CD4-positive, alpha-beta T cell (primary cell): ENCODE measurements around the gene MAST4. TPM values are rescaled to one million over a fixed set of nuclear protein-coding genes. Genes with fewer than 3 reads are reported as not detected.

Experiments used
- ATAC-seq: fragments of 200-7000 bp; cut with Tn5 transposase; one replicate; pipeline ENCODE4 v1.10.0; 2022; ENCODE audit warnings: mild to moderate bottlenecking; ENCODE audit not compliant: poor library complexity
- CTCF ChIA-PET: fragments of 350-600 bp; sonication (Branson Sonifier 250); formaldehyde crosslinking; loops from one replicate; lab custom pipeline; 2021; ENCODE audit warnings: antibody characterized with exemption, inconsistent platforms; lab: Charles Lee
- POLR2A ChIA-PET: fragments of 350-600 bp; sonication (Branson Sonifier 250); formaldehyde crosslinking; loops from one replicate; lab custom pipeline; 2021; ENCODE audit warnings: antibody characterized with exemption, inconsistent platforms; lab: Charles Lee
- DNase-seq, 14 experiments: peaks; one replicate each; pipeline ENCODE4 v3.0.0-alpha.2; 2013 to 2020; ENCODE audit warnings: mixed read lengths in 2 of 14
- H3K27ac ChIP-seq, 2 donors: one replicate each; pipeline versions ENCODE4 v1.5.1 to v1.7.0; 2013; ENCODE audit warnings: low read length in 2 of 2, low read depth in 1 of 2, mild to moderate bottlenecking in 1 of 2
- H3K27me3 ChIP-seq, 2 experiments: 1 replicate in 1 of 2; 2 replicates in 1 of 2; pipeline versions ENCODE4 v1.6.1 to v1.7.0; 2013; ENCODE audit warnings: low read length in 2 of 2, control low read depth in 1 of 2, mild to moderate bottlenecking in 1 of 2, moderate library complexity in 1 of 2; ENCODE audit not compliant: insufficient read depth in 2 of 2, control insufficient read depth in 1 of 2
- H3K36me3 ChIP-seq: one replicate; pipeline ENCODE4 v1.6.1; 2013; ENCODE audit warnings: low read length, control low read depth; ENCODE audit not compliant: insufficient read depth
- H3K4me1 ChIP-seq: one replicate; pipeline ENCODE4 v1.6.1; 2013; ENCODE audit warnings: low read length, control low read depth; ENCODE audit not compliant: insufficient read depth
- H3K4me3 ChIP-seq: one replicate; pipeline ENCODE4 v1.5.1; 2013; ENCODE audit warnings: mild to moderate bottlenecking, low read length, moderate library complexity
- H3K9me3 ChIP-seq, 2 experiments: 1 replicate in 1 of 2; 2 replicates in 1 of 2; pipeline versions ENCODE4 v1.6.1 to v1.7.0; 2013; ENCODE audit warnings: low read length in 2 of 2, mild to moderate bottlenecking in 2 of 2, control low read depth in 1 of 2, moderate library complexity in 1 of 2; ENCODE audit not compliant: control insufficient read depth in 1 of 2, insufficient read depth in 1 of 2
- H3K27ac Mint-ChIP-seq: one replicate; pipeline ENCODE4 v1.8.0; 2020; ENCODE audit warnings: mixed read lengths
- H3K27me3 Mint-ChIP-seq: one replicate; pipeline ENCODE4 v1.8.0; 2021; ENCODE audit warnings: mixed read lengths
- H3K36me3 Mint-ChIP-seq: one replicate; pipeline ENCODE4 v1.8.0; 2021; ENCODE audit warnings: low read depth, mixed read lengths
- H3K4me1 Mint-ChIP-seq: one replicate; pipeline ENCODE4 v1.8.0; 2021; ENCODE audit warnings: low read depth, mixed read lengths
- H3K4me3 Mint-ChIP-seq: one replicate; pipeline ENCODE4 v1.8.0; 2020; ENCODE audit warnings: mild to moderate bottlenecking, mixed read lengths
- H3K9me3 Mint-ChIP-seq: one replicate; pipeline ENCODE4 v1.8.0; 2020; ENCODE audit warnings: mixed read lengths
- CTCF ChIP-seq: fragments of 200-600 bp; IDR thresholded peaks from one replicate; pipeline ENCODE4 v1.8.0; 2022; ENCODE audit warnings: antibody characterized with exemption, mild to moderate bottlenecking
- intact Hi-C, 2 experiments: fragments of 100-400 bp; cut with DNase I in 1 of 2; cut with micrococcal nuclease in 1 of 2; formaldehyde crosslinking; loops; one replicate each; pipeline versions ENCODE4 v1.15.1 to v1.9.0; 2023 to 2025; cut with DNase I, micrococcal nuclease
- total RNA-seq, 174 experiments: library from RNA in 2 of 174; stranded (reverse) in 2 of 174; gene quantifications; one replicate each; pipeline ENCODE4 v1.2.3 and lab custom pipeline; 2021 to 2026

Gene MAST4
- total RNA-seq, 2 experiments from 2014 or later = 21.3 to 21.6 TPM

- no peak for TF ChIP-seq CTCF
- Histone ChIP-seq H3K4me1 (no peaks in the 10 kb centered on the region), H3K4me3 (no peak overlapping the region), H3K9me3 (no peaks in the 10 kb centered on the region), H3K27me3 (no peaks in the 10 kb centered on the region), H3K27ac (no peak overlapping the region), H3K36me3 (peaks cover 7% of the 10 kb centered on the region)
- Mint-ChIP-seq H3K4me3 (no peak overlapping the region), H3K9me3 (no peaks in the 10 kb centered on the region), H3K27ac (no peak overlapping the region), H3K27me3 (no peaks in the 10 kb centered on the region), H3K36me3 (peaks cover 81% of the 10 kb centered on the region), H3K4me1 (no peaks in the 10 kb centered on the region)
- ChIA-PET POLR2A (no interaction called here), CTCF (interaction anchor here (1.7 kb wide), 1 partner anchor 26 kb away, joined by 3 read pairs; no protein-coding TSS in a partner anchor)
- no peak for ATAC-seq
- intact Hi-C loops = no loop called here
- DNase-seq = no peak
These were observed 521.9 kb downstream of the MAST4 start for GRCh38 chr5:67118050-67118620.

- no peak for TF ChIP-seq CTCF
- no peak overlapping the region for H3K27ac ChIP-seq
- CTCF ChIA-PET = interaction anchor here (1.7 kb wide), 1 partner anchor 25 kb away, joined by 3 read pairs; no protein-coding TSS in a partner anchor
- intact Hi-C loops = no loop called here
- H3K4me3 ChIP-seq = no peak overlapping the region
- H3K36me3 Mint-ChIP-seq = peaks cover 83% of the 10 kb centered on the region
- no peaks in the 10 kb centered on the region for H3K4me1 ChIP-seq
- DNase-seq (no peak), ATAC-seq (no peak)
- H3K27me3 ChIP-seq = no peaks in the 10 kb centered on the region
- no peaks in the 10 kb centered on the region for H3K4me1 Mint-ChIP-seq
- H3K36me3 ChIP-seq = peaks cover 8% of the 10 kb centered on the region
- no peaks in the 10 kb centered on the region for H3K9me3 ChIP-seq
- no peaks in the 10 kb centered on the region for H3K27me3 Mint-ChIP-seq
- no peak overlapping the region for H3K4me3 Mint-ChIP-seq
- no peak overlapping the region for H3K27ac Mint-ChIP-seq
- no peaks in the 10 kb centered on the region for H3K9me3 Mint-ChIP-seq
- POLR2A ChIA-PET = no interaction called here
These were observed 522.8 kb downstream of the MAST4 start for GRCh38 chr5:67119010-67119409.

- Mint-ChIP-seq H3K36me3 (peaks cover 87% of the 10 kb centered on the region), H3K27ac (no peak overlapping the region)
- TF ChIP-seq CTCF = no peak
These were observed 523.8 kb downstream of the MAST4 start for GRCh38 chr5:67120032-67120431.

More at GRCh38 chr5:67120032-67120431, 523.8 kb downstream of the MAST4 start:
- Mint-ChIP-seq H3K4me3 (no peak overlapping the region), H3K9me3 (no peaks in the 10 kb centered on the region), H3K27me3 (no peaks in the 10 kb centered on the region), H3K4me1 (no peaks in the 10 kb centered on the region)
- ChIA-PET CTCF (no interaction called here), POLR2A (no interaction called here)
- no peak for ATAC-seq
- H3K4me1 ChIP-seq = no peaks in the 10 kb centered on the region
- no peak for DNase-seq
- no peak overlapping the region for H3K4me3 ChIP-seq
- H3K36me3 ChIP-seq = peaks cover 7% of the 10 kb centered on the region
- H3K27me3 ChIP-seq = no peaks in the 10 kb centered on the region
- intact Hi-C loops = no loop called here
- H3K27ac ChIP-seq = no peak overlapping the region
- no peaks in the 10 kb centered on the region for H3K9me3 ChIP-seq
